Activated CD8-positive, alpha-beta T cell treated with anti-CD3 and anti-CD28 coated beads for 36 hours (primary cell): ENCODE measurements around the gene TARS2. TPM values are rescaled to one million over a fixed set of nuclear protein-coding genes. Genes with fewer than 3 reads are reported as not detected.

Source experiments
- ATAC-seq: fragments of 200-7000 bp; cut with Tn5 transposase; one replicate; pipeline ENCODE4 v1.10.0; 2021; ENCODE audit warnings: mild to moderate bottlenecking, moderate library complexity
- CTCF ChIA-PET: fragments of 350-600 bp; sonication (Branson Sonifier 250); formaldehyde crosslinking; loops from one replicate; lab custom pipeline; 2021; ENCODE audit warnings: antibody characterized with exemption; lab: Charles Lee
- POLR2A ChIA-PET: fragments of 350-600 bp; sonication (Branson Sonifier 250); formaldehyde crosslinking; loops from one replicate; lab custom pipeline; 2021; ENCODE audit warnings: antibody characterized with exemption; lab: Charles Lee
- DNase-seq: peaks from one replicate; pipeline ENCODE4 v3.0.0-alpha.2; 2020
- H3K27ac Mint-ChIP-seq: one replicate; pipeline ENCODE4 v1.8.0; 2021; ENCODE audit warnings: mild to moderate bottlenecking, mixed read lengths
- H3K27me3 Mint-ChIP-seq: one replicate; pipeline ENCODE4 v1.8.0; 2021; ENCODE audit warnings: mixed read lengths
- H3K36me3 Mint-ChIP-seq: one replicate; pipeline ENCODE4 v1.8.0; 2021; ENCODE audit warnings: low read depth, mixed read lengths
- H3K4me1 Mint-ChIP-seq: one replicate; pipeline ENCODE4 v1.8.0; 2021; ENCODE audit warnings: low read depth, mixed read lengths
- H3K4me3 Mint-ChIP-seq: one replicate; pipeline ENCODE4 v1.8.0; 2021; ENCODE audit warnings: mild to moderate bottlenecking, moderate library complexity, mixed read lengths
- H3K9me3 Mint-ChIP-seq: one replicate; pipeline ENCODE4 v1.8.0; 2021; ENCODE audit warnings: mixed read lengths
- intact Hi-C: fragments of 100-400 bp; cut with micrococcal nuclease; formaldehyde crosslinking; loops from one replicate; pipeline ENCODE4 v1.10.0; 2022
- total RNA-seq, 2 experiments: library from RNA; stranded (reverse); gene quantifications; one replicate each; pipeline ENCODE4 v1.2.3, GENCODE V29; 2021
- TF ChIP-seq, protein P1 (sequence below): fragments of 200-600 bp; IDR thresholded peaks from one replicate; pipeline ENCODE4 v1.8.0; 2022; ENCODE audit warnings: antibody characterized with exemption, mild to moderate bottlenecking

TARS2 gene
- total RNA-seq, 2 experiments from 2014 or later = 43.3 to 44.5 TPM

DNA sequence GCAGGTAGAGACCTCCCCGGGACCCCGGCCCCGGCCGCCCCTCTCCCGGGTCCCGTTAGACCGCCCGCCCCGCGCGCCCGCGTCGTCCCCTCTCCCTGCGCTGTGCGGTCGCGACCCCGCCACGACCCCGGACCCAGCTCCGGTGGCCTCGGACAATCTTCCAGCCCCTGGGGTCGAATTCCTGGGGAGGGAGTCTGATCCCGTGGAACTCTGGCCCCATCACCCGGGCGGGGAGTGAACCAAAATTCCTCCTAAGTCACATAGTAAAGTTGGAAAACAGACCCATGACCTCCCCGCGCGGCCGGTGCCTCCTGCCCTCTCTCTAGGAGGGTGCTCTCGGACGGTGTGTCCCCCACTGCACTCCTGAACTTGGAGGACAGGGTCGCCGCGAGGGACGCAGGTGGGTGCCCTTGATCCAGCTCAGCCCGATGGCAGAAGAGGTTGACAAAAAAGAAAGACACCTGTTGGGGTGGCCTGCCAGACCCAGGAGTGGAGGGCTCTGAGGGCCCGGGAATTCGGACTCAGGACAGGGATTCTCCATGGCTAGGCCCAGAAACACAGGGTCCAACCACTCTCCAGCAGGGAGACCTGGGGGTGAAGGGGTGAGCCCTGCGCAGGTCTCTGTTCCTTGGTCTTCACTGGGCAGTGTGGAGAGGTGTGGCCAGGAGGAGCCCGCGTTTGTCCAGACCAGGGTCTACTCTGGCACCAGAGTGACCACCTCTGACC, 62.4 kb downstream of the TARS2 start:
- ChIA-PET POLR2A (interaction anchor here (0.6 to 1.6 kb wide), 3 partner anchors 11 to 80 kb away, joined by 3 to 6 read pairs (median 4); partner anchors contain the start of gene ENSA), CTCF (interaction anchor here (1.1 to 4.9 kb wide), 4 partner anchors 12 to 86 kb away, joined by 3 to 45 read pairs (median 5); partner anchors contain the start of gene ENSA)
- peak overlapping the region; percentile 38 for H3K27ac Mint-ChIP-seq
- intact Hi-C loops = no loop called here
- peak overlapping the region; percentile 71 for H3K4me3 Mint-ChIP-seq
- H3K36me3 Mint-ChIP-seq = no peaks in the 10 kb centered on the region
- peaks cover 23% of the 10 kb centered on the region for H3K27me3 Mint-ChIP-seq
- no peak for DNase-seq
- H3K4me1 Mint-ChIP-seq = peaks cover 29% of the 10 kb centered on the region
- no peak for ATAC-seq
- no peaks in the 10 kb centered on the region for H3K9me3 Mint-ChIP-seq
- TF ChIP-seq, protein P1, sequence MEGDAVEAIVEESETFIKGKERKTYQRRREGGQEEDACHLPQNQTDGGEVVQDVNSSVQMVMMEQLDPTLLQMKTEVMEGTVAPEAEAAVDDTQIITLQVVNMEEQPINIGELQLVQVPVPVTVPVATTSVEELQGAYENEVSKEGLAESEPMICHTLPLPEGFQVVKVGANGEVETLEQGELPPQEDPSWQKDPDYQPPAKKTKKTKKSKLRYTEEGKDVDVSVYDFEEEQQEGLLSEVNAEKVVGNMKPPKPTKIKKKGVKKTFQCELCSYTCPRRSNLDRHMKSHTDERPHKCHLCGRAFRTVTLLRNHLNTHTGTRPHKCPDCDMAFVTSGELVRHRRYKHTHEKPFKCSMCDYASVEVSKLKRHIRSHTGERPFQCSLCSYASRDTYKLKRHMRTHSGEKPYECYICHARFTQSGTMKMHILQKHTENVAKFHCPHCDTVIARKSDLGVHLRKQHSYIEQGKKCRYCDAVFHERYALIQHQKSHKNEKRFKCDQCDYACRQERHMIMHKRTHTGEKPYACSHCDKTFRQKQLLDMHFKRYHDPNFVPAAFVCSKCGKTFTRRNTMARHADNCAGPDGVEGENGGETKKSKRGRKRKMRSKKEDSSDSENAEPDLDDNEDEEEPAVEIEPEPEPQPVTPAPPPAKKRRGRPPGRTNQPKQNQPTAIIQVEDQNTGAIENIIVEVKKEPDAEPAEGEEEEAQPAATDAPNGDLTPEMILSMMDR = no peak

DNA sequence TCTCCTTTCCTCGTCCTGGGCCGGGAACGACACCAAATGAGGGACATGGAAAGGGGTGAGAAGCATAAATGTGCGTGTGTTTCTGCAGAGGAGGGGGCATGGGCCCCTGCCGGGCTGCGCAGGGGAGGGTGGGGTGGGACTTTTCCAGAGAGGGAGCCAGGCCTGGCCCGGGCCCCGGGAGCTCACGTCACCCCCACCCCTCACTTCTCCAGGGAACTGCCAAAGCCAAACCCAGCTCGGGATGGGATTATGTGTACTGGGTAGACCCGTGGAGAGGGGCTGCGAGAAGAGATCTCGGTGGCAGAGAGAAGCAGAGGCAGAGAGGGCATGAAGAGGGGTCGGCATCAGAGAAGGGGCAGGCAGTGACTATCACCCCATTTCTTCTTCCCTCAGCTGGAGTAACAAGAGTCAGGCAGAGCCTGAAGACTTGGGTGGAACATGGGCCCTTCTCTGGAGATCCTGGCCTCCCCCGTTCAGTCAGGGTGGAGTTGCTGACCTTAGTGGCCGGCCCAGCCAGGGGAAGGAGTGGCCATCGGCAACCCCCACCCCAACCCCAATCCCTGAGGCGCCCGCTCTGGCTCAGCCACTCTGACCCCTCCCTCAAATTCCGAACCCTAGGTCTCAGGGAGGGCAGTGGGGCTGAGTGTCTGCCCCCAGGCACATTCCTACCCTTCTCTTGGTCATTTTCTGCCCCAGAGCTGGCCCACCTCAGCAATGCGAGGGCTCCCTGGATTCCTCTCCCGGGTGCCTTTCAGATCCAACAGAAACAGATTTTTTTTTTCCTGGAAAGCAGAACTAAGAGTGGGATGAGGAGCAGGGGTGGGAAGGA, 63.2 kb downstream of the TARS2 start:
- intact Hi-C loops = no loop called here
- ATAC-seq (no peak), DNase-seq (no peak)
- Mint-ChIP-seq H3K4me3 (peak overlapping the region; percentile 32), H3K9me3 (no peaks in the 10 kb centered on the region), H3K4me1 (peaks cover 29% of the 10 kb centered on the region), H3K27ac (no peak overlapping the region), H3K36me3 (no peaks in the 10 kb centered on the region), H3K27me3 (peaks cover 23% of the 10 kb centered on the region)
- POLR2A ChIA-PET = interaction anchor here (0.5 to 3.0 kb wide), 5 partner anchors 10 to 79 kb away, joined by 3 to 9 read pairs (median 4); partner anchors contain the start of gene ENSA
- CTCF ChIA-PET = interaction anchor here (1.1 to 4.9 kb wide), 3 partner anchors 11 to 445 kb away, joined by 5 to 45 read pairs (median 6); no protein-coding TSS in a partner anchor
- TF ChIP-seq, protein P1 = no peak

DNA sequence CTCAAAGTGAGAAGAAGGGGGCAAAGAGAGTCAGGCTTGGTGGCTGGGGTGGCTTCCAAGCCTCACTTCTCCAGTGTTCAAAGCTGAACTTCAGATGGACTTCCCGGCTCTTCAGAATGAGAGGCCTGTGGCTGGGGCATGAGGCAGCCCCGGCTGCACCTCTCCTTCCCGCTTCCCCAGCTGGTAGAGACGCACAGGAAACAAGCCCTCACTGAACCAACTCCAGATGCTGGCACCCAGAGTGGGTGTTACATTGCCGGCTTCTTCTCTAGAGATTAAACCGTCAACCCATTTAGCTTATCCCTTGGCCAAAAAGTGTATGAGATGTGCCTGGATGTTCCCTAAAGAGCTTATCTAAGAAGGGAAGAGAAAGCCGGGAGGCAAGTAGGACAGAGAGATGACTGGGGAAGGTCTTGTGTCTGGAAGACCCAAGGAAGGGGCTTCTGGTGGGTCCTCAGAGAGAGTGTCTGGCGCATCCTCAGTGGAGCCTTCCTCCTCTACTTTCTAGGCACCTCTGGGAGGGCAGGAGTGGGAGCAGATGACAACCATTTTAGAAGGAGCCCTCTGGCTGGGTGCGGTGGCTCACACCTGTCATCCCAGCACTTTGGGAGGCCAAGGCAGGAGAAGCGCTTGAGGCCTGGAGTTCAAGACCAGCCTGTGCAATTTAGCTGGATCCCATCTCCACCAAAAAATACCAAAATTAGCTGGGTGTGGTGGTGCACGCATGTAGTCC, 64.0 kb downstream of the TARS2 start:
- Mint-ChIP-seq H3K9me3 (no peaks in the 10 kb centered on the region), H3K27me3 (peaks cover 21% of the 10 kb centered on the region), H3K36me3 (no peaks in the 10 kb centered on the region), H3K4me1 (peaks cover 29% of the 10 kb centered on the region), H3K27ac (no peak overlapping the region), H3K4me3 (no peak overlapping the region)
- TF ChIP-seq, protein P1 = no peak
- intact Hi-C loops = no loop called here
- ATAC-seq = no peak
- peak; percentile 43 for DNase-seq
- ChIA-PET POLR2A (interaction anchor here (1.1 to 3.0 kb wide), 5 partner anchors 8 to 66 kb away, joined by 4 to 9 read pairs (median 6); no protein-coding TSS in a partner anchor), CTCF (interaction anchor here (1.0 to 4.9 kb wide), 4 partner anchors 10 to 445 kb away, joined by 3 to 45 read pairs (median 6); no protein-coding TSS in a partner anchor)

DNA sequence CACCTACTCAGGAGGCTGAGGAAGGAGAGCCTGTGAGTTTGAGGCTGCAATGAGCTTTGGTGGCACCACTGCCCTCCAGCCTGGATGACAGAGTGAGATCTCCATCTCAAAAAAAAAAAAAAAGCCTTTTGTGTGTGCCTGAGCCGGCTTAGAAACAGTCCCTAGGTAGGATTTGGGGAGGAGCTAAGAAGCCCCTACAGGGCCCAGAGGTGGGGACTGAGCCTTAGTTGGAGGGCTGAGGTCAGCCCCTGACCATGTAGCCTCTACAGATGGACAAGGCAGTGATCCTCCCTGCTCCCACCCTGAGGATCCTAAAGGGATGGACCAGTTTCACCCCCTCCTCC, 64.5 kb downstream of the TARS2 start:
- no peak overlapping the region for H3K27ac Mint-ChIP-seq
- POLR2A ChIA-PET = interaction anchor here (1.1 to 3.0 kb wide), 5 partner anchors 8 to 66 kb away, joined by 4 to 9 read pairs (median 6); no protein-coding TSS in a partner anchor
- intact Hi-C loops = no loop called here
- peaks cover 18% of the 10 kb centered on the region for H3K27me3 Mint-ChIP-seq
- H3K4me3 Mint-ChIP-seq = no peak overlapping the region
- H3K4me1 Mint-ChIP-seq = peaks cover 29% of the 10 kb centered on the region
- CTCF ChIA-PET = interaction anchor here (1.0 to 4.9 kb wide), 3 partner anchors 10 to 444 kb away, joined by 3 to 45 read pairs (median 5); no protein-coding TSS in a partner anchor
- TF ChIP-seq, protein P1 = no peak
- H3K9me3 Mint-ChIP-seq = no peaks in the 10 kb centered on the region
- no peak for DNase-seq
- ATAC-seq = no peak
- H3K36me3 Mint-ChIP-seq = no peaks in the 10 kb centered on the region
